IMR-90 (cell line): ENCODE measurements around the gene FARP1. TPM values are rescaled to one million over a fixed set of nuclear protein-coding genes. Genes with fewer than 3 reads are reported as not detected.

Experiments
- ATAC-seq: fragments of 200-7000 bp; cut with Tn5 transposase; 2 replicates; pipeline ENCODE4 v1.9.1; 2020; ENCODE audit warnings: low read depth, mild to moderate bottlenecking, moderate library complexity
- BruUV-seq: library from RNA; stranded (reverse); fragments of 400-500 nt; replicated peaks from 2 replicates; lab custom pipeline; 2021; lab: Mats Ljungman, UMichigan
- CTCF ChIA-PET: fragments of 300-600 bp; formaldehyde crosslinking; extraction: SDS; loops from one replicate; lab custom pipeline; 2021; ENCODE audit warnings: antibody characterized with exemption; lab: Yijun Ruan, JAX
- POLR2A ChIA-PET: fragments of 300-600 bp; sonication (Branson Sonifier 250); formaldehyde crosslinking; loops from one replicate; lab custom pipeline; 2022; ENCODE audit warnings: antibody characterized with exemption; ENCODE audit not compliant: unreplicated experiment; lab: Charles Lee
- DNase-seq: peaks from one replicate; pipeline ENCODE4 v3.0.0; 2013
- H2AFZ ChIP-seq: replicated peaks from 2 replicates; pipeline ENCODE3; 2013; ENCODE audit warnings: low read length, mild to moderate bottlenecking; ENCODE audit not compliant: poor library complexity
- H2AK5ac ChIP-seq: 2 replicates; pipeline ENCODE4 v1.6.1; 2013; ENCODE audit warnings: low read depth, low read length, inconsistent platforms
- H2AK9ac ChIP-seq: replicated peaks from 2 replicates; pipeline ENCODE3; 2013; ENCODE audit warnings: mild to moderate bottlenecking, low read depth, low read length, moderate library complexity; ENCODE audit not compliant: poor library complexity
- H2BK120ac ChIP-seq: 2 replicates; pipeline ENCODE4 v1.6.1; 2013; ENCODE audit warnings: low read depth, low read length, inconsistent platforms
- H2BK15ac ChIP-seq: 3 replicates; pipeline ENCODE4 v1.6.1; 2013; ENCODE audit warnings: low read depth, low read length, inconsistent platforms
- H2BK20ac ChIP-seq: 2 replicates; pipeline ENCODE4 v1.6.1; 2013; ENCODE audit warnings: low read depth, mild to moderate bottlenecking, inconsistent platforms, low read length, moderate library complexity
- H2BK5ac ChIP-seq: 2 replicates; pipeline ENCODE4 v1.6.1; 2013; ENCODE audit warnings: mild to moderate bottlenecking, low read depth, low read length, inconsistent platforms; ENCODE audit not compliant: poor library complexity, severe bottlenecking
- H3K14ac ChIP-seq: replicated peaks from 2 replicates; pipeline ENCODE4 v1.6.1; 2013; ENCODE audit warnings: low read depth, low read length, inconsistent platforms
- H3K18ac ChIP-seq: 2 replicates; pipeline ENCODE4 v1.6.1; 2013; ENCODE audit warnings: low read depth, low read length, control low read depth
- H3K23ac ChIP-seq: 2 replicates; pipeline ENCODE4 v1.6.1; 2013; ENCODE audit warnings: low read depth, low read length, inconsistent platforms
- H3K27ac ChIP-seq: 2 replicates; pipeline ENCODE4 v1.5.1; 2013; ENCODE audit warnings: mild to moderate bottlenecking, control low read depth, low read length; ENCODE audit not compliant: insufficient read depth
- H3K27me3 ChIP-seq: 2 replicates; pipeline ENCODE4 v1.6.1; 2013; ENCODE audit warnings: low read length; ENCODE audit not compliant: control insufficient read depth, insufficient read depth
- H3K36me3 ChIP-seq: 2 replicates; pipeline ENCODE4 v1.6.1; 2013; ENCODE audit warnings: low read length, mixed read lengths; ENCODE audit not compliant: control insufficient read depth, insufficient read depth
- H3K4ac ChIP-seq: 2 replicates; pipeline ENCODE4 v1.6.1; 2013; ENCODE audit warnings: low read depth, low read length, inconsistent platforms
- H3K4me1 ChIP-seq: 2 replicates; pipeline ENCODE4 v1.6.1; 2013; ENCODE audit warnings: low read length, mixed read lengths; ENCODE audit not compliant: control insufficient read depth, insufficient read depth
- H3K4me2 ChIP-seq: 2 replicates; pipeline ENCODE4 v1.6.1; 2013; ENCODE audit warnings: low read depth, mild to moderate bottlenecking, control low read depth, low read length, moderate library complexity
- H3K4me3 ChIP-seq: 2 replicates; pipeline ENCODE4 v1.5.1; 2013; ENCODE audit warnings: low read depth, mild to moderate bottlenecking, control low read depth, low read length, moderate library complexity; ENCODE audit not compliant: insufficient read depth
- H3K56ac ChIP-seq: 2 replicates; pipeline ENCODE4 v1.6.1; 2013; ENCODE audit warnings: low read length, inconsistent platforms; ENCODE audit not compliant: insufficient read depth; ENCODE audit errors: extremely low read depth
- H3K79me1 ChIP-seq, 2 experiments: 2 replicates each; pipeline ENCODE4 v1.6.1; 2013; ENCODE audit warnings: low read length in 2 of 2, inconsistent platforms in 1 of 2, low read depth in 1 of 2
- H3K9ac ChIP-seq: 2 replicates; pipeline ENCODE4 v1.6.1; 2013; ENCODE audit warnings: low read depth, low read length, control low read depth
- H3K9me1 ChIP-seq: 2 replicates; pipeline ENCODE4 v1.6.1; 2013; ENCODE audit warnings: low read length, inconsistent platforms; ENCODE audit not compliant: insufficient read depth
- H3K9me3 ChIP-seq: 2 replicates; pipeline ENCODE4 v1.6.1; 2013; ENCODE audit warnings: low read length; ENCODE audit not compliant: control insufficient read depth, insufficient read depth
- H4K20me1 ChIP-seq: 2 replicates; pipeline ENCODE4 v1.6.1; 2013; ENCODE audit warnings: low read length, inconsistent platforms; ENCODE audit not compliant: insufficient read depth
- H4K5ac ChIP-seq: 2 replicates; pipeline ENCODE4 v1.6.1; 2013; ENCODE audit warnings: mild to moderate bottlenecking, low read depth, low read length, control low read depth
- H4K8ac ChIP-seq, 2 experiments: 2 replicates each; pipeline ENCODE4 v1.6.1; 2013; ENCODE audit warnings: low read depth in 2 of 2, low read length in 2 of 2, control low read depth in 1 of 2, inconsistent platforms in 1 of 2
- H4K91ac ChIP-seq: 2 replicates; pipeline ENCODE4 v1.6.1; 2013; ENCODE audit warnings: low read depth, low read length, inconsistent platforms; ENCODE audit not compliant: insufficient read depth
- NFE2L2 ChIP-seq: fragments of 150-350 bp; IDR thresholded peaks from 2 replicates; pipeline ENCODE4 v1.6.1; 2016; ENCODE audit warnings: low read depth, mild to moderate bottlenecking, low read length
- WGBS, 2 experiments: methylation state at CpG; one replicate each; pipeline versions ENCODE4 v1.1.5 to v1.1.7; 2013; ENCODE audit warnings: missing lambda C conversion rate in 2 of 2; ENCODE audit not compliant: insufficient read length in 1 of 2; ENCODE audit errors: extremely low coverage in 2 of 2; 5-methylcytosine and 5-hydroxymethylcytosine counted together
- dilution Hi-C: fragments of 300-500 bp; cut with HindIII; formaldehyde crosslinking; loops from one replicate; pipeline ENCODE4 v1.14.3; 2018; ENCODE audit warnings: low sequenced_read_pairs; ENCODE audit not compliant: unreplicated experiment
- in situ Hi-C: fragments of 300-500 bp; cut with MboI; formaldehyde crosslinking; loops from 3 replicates; pipeline ENCODE4 v1.14.3; 2019; ENCODE audit warnings: low sequenced_read_pairs, inconsistent platforms, mixed read lengths
- intact Hi-C: fragments of 100-400 bp; cut with micrococcal nuclease; formaldehyde crosslinking; loops from 2 replicates; pipeline ENCODE4 v1.10.0; 2022
- polyA plus RNA-seq, 3 experiments: library from polyadenylated mRNA; depleted of rRNA; stranded (reverse); fragments of >200 nt; gene quantifications; 2 replicates each; pipeline ENCODE4 v1.2.3, GENCODE V29; 2012; ENCODE audit warnings: low replicate concordance in 1 of 3
- total RNA-seq: library from RNA; depleted of rRNA; stranded (reverse); fragments of >200 nt; gene quantifications from 2 replicates; pipeline ENCODE4 v1.2.3, GENCODE V29; 2012
- TF ChIP-seq, protein P1 (sequence below): fragments of 150-350 bp; IDR thresholded peaks from 2 replicates; pipeline ENCODE4 v1.6.1; 2016; ENCODE audit warnings: low read depth, mild to moderate bottlenecking, low read length, moderate library complexity, borderline replicate concordance

The FARP1 gene
- total and polyA plus RNA-seq, 2 of the 4 experiments (the other 2 are of a cell fraction), result 39.6 to 57.0 TPM

GRCh38 chr13:98199480-98199879, 56.6 kb downstream of the FARP1 start:
- Histone ChIP-seq H3K27me3 (no peaks in the 10 kb centered on the region), H3K27ac (peak overlapping the region; percentile 45; the same call in 1 of the 2 replicates), H2BK120ac (peak overlapping the region; percentile 72; the same call in 1 of the 2 replicates), H3K79me1 (peaks cover 55 to 83% of the 10 kb centered on the region in 2 experiments), H4K8ac (peak overlapping the region; percentile 15 to 78; a peak in 2 of 4 replicates), H4K91ac (no peak overlapping the region), H4K5ac (peak overlapping the region; percentile 67; the same call in 1 of the 2 replicates), H3K9me1 (peaks cover 27% of the 10 kb centered on the region), H3K4me1 (peaks cover 26% of the 10 kb centered on the region), H2BK15ac (no peak overlapping the region), H3K9me3 (peaks cover 3% of the 10 kb centered on the region), H2AFZ (no peak overlapping the region), H2AK5ac (no peak overlapping the region), H3K36me3 (peaks cover 6% of the 10 kb centered on the region), H4K20me1 (peaks cover 29% of the 10 kb centered on the region), H3K56ac (peak overlapping the region; percentile 50; the same call in 1 of the 2 replicates), H3K4me3 (no peak overlapping the region), H2BK20ac (0 out of 2 replicates have a peak overlapping the region, but pooled peaks have one; percentile 1), H2AK9ac (no peak overlapping the region), H2BK5ac (peak overlapping the region; percentile 69), H3K23ac (peak overlapping the region; percentile 91; the same call in 1 of the 2 replicates), H3K14ac (no peak overlapping the region), H3K4me2 (peak overlapping the region; percentile 15; the same call in 1 of the 2 replicates), H3K9ac (no peak overlapping the region), H3K4ac (no peak overlapping the region), H3K18ac (no peak overlapping the region; the same call in 1 of the 2 replicates)
- dilution Hi-C loops, result no loop called here
- peak; percentile 54 for DNase-seq
- 33% methylated on average over 1 of the region's 4 CpGs; no CpG with 5 or more reads in 1 of the 2 experiments for WGBS, 2 experiments
- TF ChIP-seq NFE2L2, result no peak
- TF ChIP-seq, protein P1, sequence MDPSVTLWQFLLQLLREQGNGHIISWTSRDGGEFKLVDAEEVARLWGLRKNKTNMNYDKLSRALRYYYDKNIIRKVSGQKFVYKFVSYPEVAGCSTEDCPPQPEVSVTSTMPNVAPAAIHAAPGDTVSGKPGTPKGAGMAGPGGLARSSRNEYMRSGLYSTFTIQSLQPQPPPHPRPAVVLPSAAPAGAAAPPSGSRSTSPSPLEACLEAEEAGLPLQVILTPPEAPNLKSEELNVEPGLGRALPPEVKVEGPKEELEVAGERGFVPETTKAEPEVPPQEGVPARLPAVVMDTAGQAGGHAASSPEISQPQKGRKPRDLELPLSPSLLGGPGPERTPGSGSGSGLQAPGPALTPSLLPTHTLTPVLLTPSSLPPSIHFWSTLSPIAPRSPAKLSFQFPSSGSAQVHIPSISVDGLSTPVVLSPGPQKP, result no peak
- BruUV-seq, result no TSS peak
- intact Hi-C loops, result loop anchor here (10.0 kb wide), 1 partner anchor 1065 kb away; no protein-coding TSS in a partner anchor
- in situ Hi-C loops, result no loop called here
- ATAC-seq, result peak; percentile 70
- POLR2A ChIA-PET, result no interaction called here
- CTCF ChIA-PET, result no interaction called here
